ENCODE data around the gene GP9.

- TF ChIP-seq POLR2A (IDR thresholded peaks at IDR 0.05) (peak in 2 of 4 donors; percentile 52 to 70), CTCF (IDR thresholded peaks at IDR 0.05) (peak; percentile 65 to 95 (median 92)), POLR2AphosphoS5 (IDR thresholded peaks at IDR 0.05) (peak; percentile 76 to 79), EP300 (IDR thresholded peaks at IDR 0.05) (peak in 1 of 4 donors; percentile 19)
These were observed 33.6 kb upstream of the GP9 start for GRCh38 chr3:129026728-129027543.
